ENCODE data around the gene MMP17.
A peak's percentile ranks its signal among the peaks of the same experiment; 100 is the strongest.

The MMP17 gene

GRCh38 chr12:131896080-131896810 lies 68.1 kb downstream of the MMP17 start:
- DNase-seq: peak; percentile 80

GRCh38 chr12:131896811-131897270 lies 68.6 kb downstream of the MMP17 start:
- no peak for DNase-seq

- DNase-seq: no peak
These were observed 69.1 kb downstream of the MMP17 start for GRCh38 chr12:131897276-131897675.

- peak; percentile 21 for DNase-seq
These were observed 69.7 kb downstream of the MMP17 start for GRCh38 chr12:131897875-131898274.

GRCh38 chr12:131900397-131900796 lies 72.2 kb downstream of the MMP17 start:
- DNase-seq: no peak

Measured in fibroblast of skin of abdomen (primary cell).